NB4 (cell line): Measurements from ENCODE around the gene STK16.

ENCODE experiments used
- CTCF ChIP-seq: IDR thresholded peaks from one replicate; pipeline ENCODE4 v1.5.1; 2012; ENCODE audit warnings: low read depth, low read length
- POLR2A ChIP-seq: IDR thresholded peaks from 2 replicates; pipeline ENCODE4 v1.6.1; 2011; ENCODE audit warnings: mild to moderate bottlenecking; ENCODE audit not compliant: insufficient read length; ENCODE audit errors: extremely low read depth

DNA sequence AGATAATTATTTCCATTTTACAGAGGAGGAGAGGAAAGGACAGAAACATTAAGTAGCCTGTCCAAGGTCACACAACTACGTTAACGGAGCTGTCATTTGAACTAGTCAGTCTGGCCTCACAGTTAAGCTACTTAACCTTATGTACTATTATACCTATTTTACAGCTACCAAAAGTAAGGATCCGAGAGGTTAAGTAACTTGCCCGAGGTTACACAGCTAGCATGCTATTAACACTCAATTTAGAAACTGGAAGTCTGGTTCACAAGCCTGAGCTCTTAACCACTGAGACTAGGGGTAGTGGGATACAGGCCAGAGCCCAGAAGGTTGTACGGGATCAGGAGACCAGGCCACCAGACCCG, 511 bp upstream of the STK16 start:
- TF ChIP-seq POLR2A, result no peak
- no peak for TF ChIP-seq CTCF
